ENCODE measurements around the gene HDAC1. TPM values are rescaled to one million over a fixed set of nuclear protein-coding genes. Genes with fewer than 3 reads are reported as not detected.

Gene HDAC1
- total and polyA plus RNA-seq, 2 of the 8 experiments (the other 6 are each of a cell fraction or from before 2014, with no cell fraction given) = 111 to 125 TPM

DNA sequence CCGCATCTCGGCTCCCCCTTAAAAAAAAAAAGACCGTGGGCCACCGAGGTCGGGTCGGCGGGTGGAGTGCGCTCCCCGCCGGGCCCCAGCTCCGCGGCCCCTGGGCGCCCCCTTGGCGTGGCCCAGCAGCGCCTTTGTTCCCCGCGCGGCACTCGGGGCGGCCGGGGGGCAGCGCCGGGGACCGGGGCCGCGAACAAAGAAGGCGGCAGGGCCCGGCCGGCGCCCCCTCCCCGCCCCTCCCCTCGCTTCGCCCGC is 43.6 kb downstream of the HDAC1 start (continued):
- no peak for TF ChIP-seq SAP30 (IDR thresholded peaks at IDR 0.05; ENCODE audit: insufficient read depth, insufficient replicate concordance, low read length)
- TF ChIP-seq ZNF274 (IDR thresholded peaks at IDR 0.05; ENCODE audit: borderline replicate concordance, extremely low read depth, low read length) = no peak
- TF ChIP-seq CBX5 (IDR thresholded peaks at IDR 0.05; ENCODE audit: low read depth, low read length) = no peak
- no peak for TF ChIP-seq SP1 (IDR thresholded peaks at IDR 0.05; ENCODE audit: low read depth, low read length)
- TF ChIP-seq KDM4A (IDR thresholded peaks at IDR 0.05; ENCODE audit: low read depth, low read length, severe bottlenecking) = no peak
- no peak for TF ChIP-seq GTF2F1 (IDR thresholded peaks at IDR 0.05; ENCODE audit: borderline replicate concordance, low read depth, low read length)
- no peak for TF ChIP-seq CTBP2 (IDR thresholded peaks at IDR 0.05; ENCODE audit: borderline replicate concordance, insufficient read depth, insufficient read length, low read length)
